Measurements from ENCODE around the gene RASSF5.

- TF ChIP-seq CTCF (conservative IDR thresholded peaks at IDR 0.05; ENCODE audit: low read depth, low read length) (peak; percentile 74), EZH2 (IDR thresholded peaks at IDR 0.05; ENCODE audit: borderline replicate concordance, low read depth, low read length, poor library complexity, severe bottlenecking) (no peak)
Measured at GRCh38 chr1:206608108-206608698, 100.9 kb downstream of the RASSF5 start.

Data from A673 (cell line).